Calu3 (cell line): ENCODE measurements around the gene LGI4. TPM values are rescaled to one million over a fixed set of nuclear protein-coding genes. Genes with fewer than 3 reads are reported as not detected.

Source experiments
- BruUV-seq: library from RNA; stranded (reverse); fragments of 400-500 nt; replicated peaks from 2 replicates; lab custom pipeline; 2021; lab: Mats Ljungman, UMichigan
- CTCF ChIA-PET: fragments of 300-600 bp; sonication (Branson Sonifier 250); formaldehyde crosslinking; loops from one replicate; lab custom pipeline; 2022; ENCODE audit warnings: antibody characterized with exemption; lab: Charles Lee
- DNase-seq: peaks from one replicate; pipeline ENCODE4 v3.0.0; 2022
- H3K27ac Mint-ChIP-seq: one replicate; pipeline ENCODE4 v1.8.0; 2022; ENCODE audit warnings: mixed read lengths; ENCODE audit not compliant: unreplicated experiment
- H3K27me3 Mint-ChIP-seq: one replicate; pipeline ENCODE4 v1.8.0; 2022; ENCODE audit warnings: mixed read lengths; ENCODE audit not compliant: unreplicated experiment
- H3K36me3 Mint-ChIP-seq: one replicate; pipeline ENCODE4 v1.8.0; 2022; ENCODE audit warnings: mild to moderate bottlenecking, moderate library complexity, mixed read lengths; ENCODE audit not compliant: insufficient read depth, unreplicated experiment
- H3K4me1 Mint-ChIP-seq: one replicate; pipeline ENCODE4 v1.8.0; 2022; ENCODE audit warnings: mild to moderate bottlenecking, low read depth, mixed read lengths; ENCODE audit not compliant: unreplicated experiment
- H3K4me3 Mint-ChIP-seq: one replicate; pipeline ENCODE4 v1.8.0; 2022; ENCODE audit warnings: mild to moderate bottlenecking, low read depth, moderate library complexity, mixed read lengths; ENCODE audit not compliant: unreplicated experiment
- H3K9me3 Mint-ChIP-seq: one replicate; pipeline ENCODE4 v1.8.0; 2022; ENCODE audit warnings: low read depth, mixed read lengths; ENCODE audit not compliant: unreplicated experiment
- CTCF ChIP-seq: fragments of 200-600 bp; IDR thresholded peaks from one replicate; pipeline ENCODE4 v1.8.0; 2022; ENCODE audit warnings: antibody characterized with exemption; ENCODE audit not compliant: unreplicated experiment
- intact Hi-C: fragments of 100-400 bp; cut with micrococcal nuclease; formaldehyde crosslinking; loops from one replicate; pipeline ENCODE4 v1.10.0; 2022; ENCODE audit not compliant: unreplicated experiment
- total RNA-seq: library from RNA; stranded (reverse); gene quantifications from 2 replicates; pipeline ENCODE4 v1.2.3, GENCODE V29; 2022

Gene LGI4
- total RNA-seq, 1 experiment from 2014 or later, result 0.68 TPM

- DNase-seq, result peak; percentile 55
- Mint-ChIP-seq H3K27ac (peak overlapping the region; percentile 31), H3K9me3 (no peaks in the 10 kb centered on the region), H3K36me3 (peaks cover 54% of the 10 kb centered on the region), H3K27me3 (no peaks in the 10 kb centered on the region), H3K4me3 (no peak overlapping the region), H3K4me1 (peaks cover 79% of the 10 kb centered on the region)
- CTCF ChIA-PET, result interaction anchor here (0.6 to 1.2 kb wide), 2 partner anchors 65 to 147 kb away, joined by 3 to 5 read pairs; no protein-coding TSS in a partner anchor
- intact Hi-C loops, result no loop called here
- no TSS peak for BruUV-seq
- no peak for TF ChIP-seq CTCF
Observed at GRCh38 chr19:35120898-35121297, 14.0 kb downstream of the LGI4 start.

- TF ChIP-seq CTCF, result no peak
- peaks cover 58% of the 10 kb centered on the region for H3K36me3 Mint-ChIP-seq
- no peaks in the 10 kb centered on the region for H3K27me3 Mint-ChIP-seq
- no peaks in the 10 kb centered on the region for H3K9me3 Mint-ChIP-seq
- CTCF ChIA-PET, result no interaction called here
- peak; percentile 68 for DNase-seq
- intact Hi-C loops, result no loop called here
- peak overlapping the region; percentile 31 for H3K27ac Mint-ChIP-seq
- no TSS peak for BruUV-seq
- H3K4me1 Mint-ChIP-seq, result peaks cover 79% of the 10 kb centered on the region
- no peak overlapping the region for H3K4me3 Mint-ChIP-seq
Observed at GRCh38 chr19:35120492-35120891, 14.4 kb downstream of the LGI4 start.

- H3K27me3 Mint-ChIP-seq, result no peaks in the 10 kb centered on the region
- intact Hi-C loops, result no loop called here
- peaks cover 73% of the 10 kb centered on the region for H3K4me1 Mint-ChIP-seq
- TF ChIP-seq CTCF, result no peak
- no peak overlapping the region for H3K4me3 Mint-ChIP-seq
- no peak for DNase-seq
- H3K36me3 Mint-ChIP-seq, result peaks cover 62% of the 10 kb centered on the region
- H3K27ac Mint-ChIP-seq, result peak overlapping the region; percentile 21
- CTCF ChIA-PET, result interaction anchor here (0.7 kb wide), 1 partner anchor 23 kb away, joined by 3 read pairs; no protein-coding TSS in a partner anchor
- H3K9me3 Mint-ChIP-seq, result no peaks in the 10 kb centered on the region
- BruUV-seq, result TSS peak; percentile 1
Observed at GRCh38 chr19:35119578-35120155, 15.2 kb downstream of the LGI4 start.

- CTCF ChIA-PET, result interaction anchor here (0.5 kb wide), 1 partner anchor 29 kb away, joined by 4 read pairs; no protein-coding TSS in a partner anchor
- no TSS peak for BruUV-seq
- intact Hi-C loops, result no loop called here
Observed at GRCh38 chr19:35119091-35119490, 15.8 kb downstream of the LGI4 start.

More at GRCh38 chr19:35119091-35119490, 15.8 kb downstream of the LGI4 start:
- no peak for DNase-seq
- Mint-ChIP-seq H3K27ac (peak overlapping the region; percentile 21), H3K36me3 (peaks cover 60% of the 10 kb centered on the region), H3K4me1 (peaks cover 73% of the 10 kb centered on the region), H3K9me3 (no peaks in the 10 kb centered on the region), H3K27me3 (no peaks in the 10 kb centered on the region), H3K4me3 (no peak overlapping the region)
- no peak for TF ChIP-seq CTCF
